Smooth muscle cell (in vitro differentiated cells): Measurements from ENCODE around the gene MSH5. TPM values are rescaled to one million over a fixed set of nuclear protein-coding genes. Genes with fewer than 3 reads are reported as not detected.

Source experiments
- DNase-seq: peaks from one replicate; lab custom pipeline; 2025; ENCODE audit not compliant: unreplicated experiment; lab: John Stamatoyannopoulos, UW
- H2AFZ ChIP-seq: fragments of 200-600 bp; sonication (generic); 2 replicates; pipeline ENCODE4 v1.6.0; 2016; ENCODE audit warnings: antibody characterized with exemption, low read depth, mild to moderate bottlenecking
- H3F3A ChIP-seq: fragments of 200-600 bp; sonication (generic); 2 replicates; pipeline ENCODE4 v1.6.0; 2017; ENCODE audit warnings: antibody characterized with exemption, low read depth
- H3K27ac ChIP-seq: fragments of 200-600 bp; sonication (generic); 2 replicates; pipeline ENCODE4 v1.5.1; 2016; ENCODE audit warnings: low read depth, mild to moderate bottlenecking
- H3K27me3 ChIP-seq: fragments of 200-600 bp; sonication (generic); 2 replicates; pipeline ENCODE4 v1.6.1; 2016; ENCODE audit warnings: low read depth, mild to moderate bottlenecking
- H3K36me3 ChIP-seq: fragments of 200-600 bp; sonication (generic); 2 replicates; pipeline ENCODE4 v1.5.1; 2016; ENCODE audit warnings: low read depth
- H3K4me1 ChIP-seq: fragments of 200-600 bp; sonication (generic); 2 replicates; pipeline ENCODE4 v1.5.1; 2016; ENCODE audit warnings: low read depth
- H3K4me2 ChIP-seq: fragments of 200-600 bp; sonication (generic); 2 replicates; pipeline ENCODE4 v1.6.0; 2016; ENCODE audit warnings: mild to moderate bottlenecking
- H3K4me3 ChIP-seq: fragments of 200-600 bp; sonication (generic); 2 replicates; pipeline ENCODE4 v1.5.1; 2016; ENCODE audit warnings: mild to moderate bottlenecking
- H3K79me2 ChIP-seq: fragments of 200-600 bp; sonication (generic); 2 replicates; pipeline ENCODE4 v1.6.0; 2016; ENCODE audit warnings: low read depth, mild to moderate bottlenecking
- H3K9ac ChIP-seq: fragments of 200-600 bp; sonication (generic); 2 replicates; pipeline ENCODE4 v1.6.0; 2016; ENCODE audit warnings: low read depth
- H3K9me3 ChIP-seq: fragments of 200-600 bp; sonication (generic); replicated peaks from 2 replicates; pipeline ENCODE4 v1.5.1; 2016; ENCODE audit warnings: low read depth
- H4K20me1 ChIP-seq: fragments of 200-600 bp; sonication (generic); 2 replicates; pipeline ENCODE4 v1.6.0; 2016; ENCODE audit warnings: low read depth
- WGBS: methylation state at CpG from one replicate; pipeline ENCODE4 v1.1.7; 2016; ENCODE audit warnings: low lambda C conversion rate; 5-methylcytosine and 5-hydroxymethylcytosine counted together
- polyA plus RNA-seq: library from polyadenylated mRNA; unstranded; fragments of >200 nt; fragmentation: Nextera tagmentation; extraction: Ambion mirVana; gene quantifications from 2 replicates; pipeline ENCODE4 v1.2.1, GENCODE V29; 2016
- total RNA-seq: library from RNA; depleted of rRNA; stranded (reverse); fragments of >200 nt; gene quantifications from 2 replicates; pipeline ENCODE4 v1.2.3, GENCODE V29; 2014
- TF ChIP-seq, protein P1 (sequence below): fragments of 200-600 bp; sonication (generic); IDR thresholded peaks from 2 replicates; pipeline ENCODE4 v1.5.1; 2017; ENCODE audit warnings: borderline replicate concordance, mild to moderate bottlenecking, antibody characterized with exemption; ENCODE audit not compliant: insufficient read depth, poor library complexity, severe bottlenecking

The MSH5 gene
- total and polyA plus RNA-seq, 2 experiments from 2014 or later = 4.7 to 10.6 TPM

- no peak for DNase-seq
- TF ChIP-seq, protein P1, sequence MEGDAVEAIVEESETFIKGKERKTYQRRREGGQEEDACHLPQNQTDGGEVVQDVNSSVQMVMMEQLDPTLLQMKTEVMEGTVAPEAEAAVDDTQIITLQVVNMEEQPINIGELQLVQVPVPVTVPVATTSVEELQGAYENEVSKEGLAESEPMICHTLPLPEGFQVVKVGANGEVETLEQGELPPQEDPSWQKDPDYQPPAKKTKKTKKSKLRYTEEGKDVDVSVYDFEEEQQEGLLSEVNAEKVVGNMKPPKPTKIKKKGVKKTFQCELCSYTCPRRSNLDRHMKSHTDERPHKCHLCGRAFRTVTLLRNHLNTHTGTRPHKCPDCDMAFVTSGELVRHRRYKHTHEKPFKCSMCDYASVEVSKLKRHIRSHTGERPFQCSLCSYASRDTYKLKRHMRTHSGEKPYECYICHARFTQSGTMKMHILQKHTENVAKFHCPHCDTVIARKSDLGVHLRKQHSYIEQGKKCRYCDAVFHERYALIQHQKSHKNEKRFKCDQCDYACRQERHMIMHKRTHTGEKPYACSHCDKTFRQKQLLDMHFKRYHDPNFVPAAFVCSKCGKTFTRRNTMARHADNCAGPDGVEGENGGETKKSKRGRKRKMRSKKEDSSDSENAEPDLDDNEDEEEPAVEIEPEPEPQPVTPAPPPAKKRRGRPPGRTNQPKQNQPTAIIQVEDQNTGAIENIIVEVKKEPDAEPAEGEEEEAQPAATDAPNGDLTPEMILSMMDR = no peak
- no peaks in the 10 kb centered on the region for H3K9me3 ChIP-seq
- H3K36me3 ChIP-seq = no peaks in the 10 kb centered on the region
- WGBS = 48% methylated on average over 10 of the region's 10 CpGs
- H3K4me2 ChIP-seq = peak overlapping the region; percentile 100
- H3K27ac ChIP-seq = peak overlapping the region; percentile 84
- H2AFZ ChIP-seq = peak overlapping the region; percentile 68
- peaks cover 32% of the 10 kb centered on the region for H4K20me1 ChIP-seq
- H3K9ac ChIP-seq = peak overlapping the region; percentile 89
- peaks cover 46% of the 10 kb centered on the region for H3F3A ChIP-seq
- peaks cover 47% of the 10 kb centered on the region for H3K79me2 ChIP-seq
- peak overlapping the region; percentile 99 for H3K4me3 ChIP-seq
- H3K27me3 ChIP-seq = no peaks in the 10 kb centered on the region
- H3K4me1 ChIP-seq = peaks cover 45% of the 10 kb centered on the region
Measured at GRCh38 chr6:31736768-31737314, 3.0 kb upstream of the MSH5 start.

- Histone ChIP-seq H3K27ac (peak overlapping the region; percentile 84), H3K79me2 (peaks cover 44% of the 10 kb centered on the region), H3K9ac (peak overlapping the region; percentile 41), H3K27me3 (no peaks in the 10 kb centered on the region), H4K20me1 (peaks cover 25% of the 10 kb centered on the region), H3K9me3 (no peaks in the 10 kb centered on the region), H2AFZ (no peak overlapping the region), H3K4me3 (peak overlapping the region; percentile 99), H3K4me2 (peak overlapping the region; percentile 100), H3K4me1 (peaks cover 45% of the 10 kb centered on the region), H3K36me3 (no peaks in the 10 kb centered on the region), H3F3A (peaks cover 40% of the 10 kb centered on the region)
- 56% methylated on average over 7 of the region's 7 CpGs for WGBS
- TF ChIP-seq, protein P1 = no peak
- DNase-seq = no peak
Measured at GRCh38 chr6:31737315-31737990, 2.4 kb upstream of the MSH5 start.

GRCh38 chr6:31737991-31738979, 1.5 kb upstream of the MSH5 start:
- WGBS = 26% methylated on average over 6 of the region's 6 CpGs
- TF ChIP-seq, protein P1 = peak; percentile 19
- H3K79me2 ChIP-seq = peaks cover 36% of the 10 kb centered on the region

More at GRCh38 chr6:31737991-31738979, 1.5 kb upstream of the MSH5 start:
- H3K4me2 ChIP-seq = peak overlapping the region; percentile 100
- H4K20me1 ChIP-seq = peaks cover 17% of the 10 kb centered on the region
- peak overlapping the region; percentile 84 for H3K27ac ChIP-seq
- no peaks in the 10 kb centered on the region for H3K27me3 ChIP-seq
- peak overlapping the region; percentile 99 for H3K4me3 ChIP-seq
- H3K4me1 ChIP-seq = peaks cover 45% of the 10 kb centered on the region
- H3K36me3 ChIP-seq = no peaks in the 10 kb centered on the region
- H3K9me3 ChIP-seq = no peaks in the 10 kb centered on the region
- no peak for DNase-seq
- H3F3A ChIP-seq = peaks cover 34% of the 10 kb centered on the region
- H3K9ac ChIP-seq = peak overlapping the region; percentile 41
- peak overlapping the region; percentile 12 for H2AFZ ChIP-seq
